ENCODE measurements around the gene DAAM1.

DAAM1 gene

DNA sequence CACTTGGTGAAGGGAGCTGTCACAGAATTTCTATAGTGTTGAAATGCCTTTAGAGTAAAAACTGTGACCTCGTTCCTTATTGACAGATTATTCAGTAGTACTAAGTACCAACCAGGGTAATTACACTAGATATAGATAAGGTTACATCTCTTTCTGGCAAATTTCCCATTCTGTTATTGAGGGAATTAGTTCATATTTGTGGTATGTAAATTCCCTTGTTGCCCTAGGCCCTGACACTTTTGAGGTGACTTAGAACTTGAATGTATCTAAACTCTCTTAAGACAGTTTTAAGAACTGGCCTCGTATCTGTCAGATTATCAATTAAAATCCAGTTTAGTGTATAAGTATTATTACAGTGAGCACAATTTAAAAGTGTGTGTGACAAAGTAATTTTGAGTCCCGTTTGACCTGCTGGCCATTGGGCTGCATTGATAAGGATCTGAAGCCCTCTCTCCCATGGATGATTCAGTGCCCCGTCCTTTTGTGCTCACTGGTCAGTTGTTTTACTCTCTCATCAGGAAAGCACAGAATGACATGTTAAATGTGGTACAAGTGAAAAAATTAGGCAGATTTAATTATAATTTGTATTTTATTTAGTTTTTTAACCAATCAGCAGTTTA, 153.5 kb downstream of the DAAM1 start:
- no peak for DNase-seq (ENCODE audit: low read depth in 2 of 2)

DNA sequence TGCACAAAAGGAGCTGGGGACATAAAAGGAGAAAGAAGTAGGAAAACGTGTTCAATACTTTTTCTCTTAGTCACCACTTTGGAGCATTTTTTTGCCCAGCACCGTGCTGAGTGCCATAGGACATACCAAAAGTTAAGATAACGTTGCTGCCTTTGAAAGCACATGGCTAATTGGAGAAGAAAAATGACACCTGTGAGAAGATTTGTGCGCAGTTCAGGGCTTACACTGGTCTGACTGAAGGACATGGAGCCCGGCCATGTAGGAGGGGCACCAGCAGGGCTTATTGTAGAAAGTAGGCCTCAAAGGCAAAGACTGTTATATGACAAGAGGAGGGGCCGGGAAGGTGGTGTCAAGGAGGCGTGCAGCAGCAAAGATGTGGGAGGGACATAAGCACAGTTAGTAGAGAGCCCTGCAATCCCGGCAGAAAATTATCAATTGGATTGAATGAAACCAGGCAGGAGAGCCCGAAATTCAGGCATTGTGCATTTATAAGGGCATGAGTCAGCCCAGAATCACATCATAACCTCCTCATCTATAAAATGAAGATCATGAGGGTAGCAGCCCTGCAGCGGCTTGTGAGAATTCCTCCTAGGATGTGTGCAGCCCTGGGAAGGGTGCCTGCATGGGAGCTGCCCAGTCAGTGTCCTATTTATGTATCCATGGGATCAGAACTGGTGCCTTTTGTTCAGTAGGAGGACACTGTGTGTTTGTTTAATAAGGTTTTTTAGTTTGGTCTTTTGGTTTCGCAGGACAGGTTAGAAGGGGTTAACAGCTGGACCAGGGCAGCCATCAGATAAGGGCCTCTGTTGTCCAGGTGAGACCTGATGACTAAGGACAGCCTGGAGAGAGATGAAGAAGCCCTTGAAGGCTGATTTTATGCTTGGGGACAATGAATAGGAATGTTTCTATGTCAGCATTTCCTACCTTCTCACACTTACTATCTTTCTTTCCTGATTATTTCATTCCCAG, 154.3 kb downstream of the DAAM1 start:
- DNase-seq (ENCODE audit: low read depth in 2 of 2) = no peak

DNA sequence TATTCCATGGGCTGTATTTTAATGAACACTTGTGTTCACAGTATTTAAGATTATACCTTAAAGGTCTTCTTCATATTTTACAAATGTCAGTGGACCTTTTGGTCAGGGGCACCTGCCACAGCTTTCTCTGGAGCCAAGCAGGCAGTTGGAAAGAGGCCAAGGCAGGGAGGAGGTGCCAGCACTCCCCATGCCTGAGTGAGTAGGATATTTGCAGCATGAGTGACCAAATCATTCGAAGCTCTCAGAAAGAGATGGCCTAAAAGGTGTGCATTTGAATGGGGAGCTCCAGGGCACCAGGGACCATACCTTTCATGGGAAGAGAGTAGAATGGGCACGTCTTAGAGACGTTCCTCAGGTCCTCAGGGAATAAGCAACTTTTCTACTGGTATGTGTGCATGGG, 155.1 kb downstream of the DAAM1 start:
- DNase-seq (ENCODE audit: low read depth in 2 of 2) = no peak

DNA sequence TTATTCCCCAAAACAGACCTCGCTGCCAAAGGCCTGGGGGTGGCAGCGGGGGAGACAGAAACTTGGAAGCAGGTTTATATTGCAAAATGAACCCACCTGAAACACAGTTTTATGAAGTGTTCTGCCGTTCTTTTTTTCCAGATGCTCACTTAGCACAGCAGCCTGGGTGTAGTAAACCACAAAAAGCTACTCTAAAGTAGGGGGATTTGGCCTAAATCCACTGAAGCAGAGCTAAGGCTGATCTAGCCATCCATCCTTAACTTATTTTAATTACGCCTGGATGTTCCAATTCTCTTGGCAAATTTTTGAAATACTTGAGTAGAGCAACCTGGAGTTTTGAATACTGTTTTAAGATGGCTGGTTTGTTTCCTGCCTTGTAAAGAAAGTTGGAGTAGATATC, 155.5 kb downstream of the DAAM1 start:
- DNase-seq (ENCODE audit: low read depth in 2 of 2) = no peak

DNA sequence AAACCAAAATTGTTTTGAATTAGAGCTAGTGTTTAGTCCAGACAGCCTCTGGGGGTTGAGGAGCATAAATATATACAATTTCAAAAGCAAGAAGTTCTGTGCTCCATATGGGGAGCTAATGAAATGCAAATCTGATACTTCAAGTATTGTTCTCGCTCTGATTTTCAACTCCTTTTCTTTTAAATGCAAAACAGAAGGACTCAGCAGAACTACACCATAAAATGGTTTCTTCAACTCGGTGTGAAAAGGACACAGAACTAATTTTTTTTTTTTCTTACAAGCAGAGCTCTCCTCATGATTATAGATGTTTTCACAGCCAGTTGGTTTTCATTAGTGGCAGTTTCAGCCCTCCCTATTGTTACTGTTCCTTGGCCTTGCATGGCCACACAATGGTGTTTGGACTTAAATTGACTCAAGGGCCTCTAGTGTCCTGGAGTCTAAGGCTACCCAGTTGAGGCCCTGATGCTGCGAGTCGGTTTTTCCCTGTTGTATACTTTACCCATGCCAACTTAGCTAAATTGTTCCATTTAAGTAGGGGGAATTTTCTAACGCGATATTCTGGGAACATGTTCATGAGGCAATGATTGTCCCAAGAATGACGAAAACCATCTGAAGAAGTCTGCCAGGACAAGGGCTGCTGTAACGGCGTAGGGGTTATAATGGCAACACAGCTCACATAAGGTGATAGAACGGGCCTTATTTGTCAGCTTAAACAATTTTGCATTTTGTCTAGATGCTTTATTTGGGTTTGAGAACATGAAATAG, 156.4 kb downstream of the DAAM1 start:
- DNase-seq (ENCODE audit: low read depth in 2 of 2) = no peak

DNA sequence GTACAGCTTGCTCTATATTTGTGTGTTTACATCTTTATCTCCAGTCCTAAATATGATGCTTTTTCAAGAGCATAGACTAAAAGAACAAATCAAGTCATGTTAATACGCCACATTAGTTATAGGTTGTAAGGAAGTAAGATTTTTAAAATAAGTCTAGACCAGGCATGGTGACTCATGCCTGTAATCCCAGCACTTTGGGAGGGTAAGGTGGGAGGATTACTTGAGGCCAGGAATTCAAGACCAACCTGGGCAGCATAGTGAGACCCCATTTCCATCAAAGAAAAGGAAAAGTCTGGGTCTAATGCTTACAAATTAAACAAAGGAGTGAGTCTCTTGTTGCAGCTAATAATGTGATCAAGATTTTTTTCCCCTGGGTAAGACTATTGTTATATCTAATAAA, 157.9 kb downstream of the DAAM1 start:
- no peak for DNase-seq (ENCODE audit: low read depth in 2 of 2)

DNA sequence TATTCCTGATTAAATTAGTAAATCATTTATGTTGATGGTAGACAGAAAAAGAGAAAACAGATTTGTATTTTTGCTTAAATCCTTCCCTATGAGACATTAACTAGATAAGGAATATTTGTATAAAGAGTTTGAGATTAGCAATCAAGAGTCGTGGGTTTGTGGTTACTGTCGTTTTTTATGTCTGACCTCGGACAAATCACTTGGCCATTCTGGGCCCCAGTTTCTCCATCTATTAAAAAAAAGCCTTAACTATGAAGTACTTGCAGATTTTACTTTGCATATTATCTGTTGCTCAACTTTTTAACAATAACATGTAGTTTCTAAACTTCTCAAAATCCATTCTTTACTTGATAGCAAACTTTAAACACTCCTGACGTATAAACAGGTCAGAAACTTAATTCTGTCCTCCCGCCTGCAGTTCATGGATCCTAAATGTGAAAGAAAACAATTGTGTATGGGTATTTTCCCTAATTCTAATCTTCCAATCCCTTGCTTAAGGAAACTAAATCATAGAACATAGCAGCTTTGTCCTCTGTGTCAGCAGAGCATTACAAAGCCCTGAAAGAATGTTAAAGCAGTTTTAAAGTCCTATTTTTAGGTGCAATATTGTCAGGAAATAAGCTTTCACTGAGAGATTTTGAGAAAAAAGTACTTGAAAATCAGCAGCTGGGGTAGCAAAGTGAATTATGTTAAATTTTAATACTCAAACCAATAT, 158.5 kb downstream of the DAAM1 start:
- no peak for DNase-seq (ENCODE audit: low read depth in 2 of 2)

DNA sequence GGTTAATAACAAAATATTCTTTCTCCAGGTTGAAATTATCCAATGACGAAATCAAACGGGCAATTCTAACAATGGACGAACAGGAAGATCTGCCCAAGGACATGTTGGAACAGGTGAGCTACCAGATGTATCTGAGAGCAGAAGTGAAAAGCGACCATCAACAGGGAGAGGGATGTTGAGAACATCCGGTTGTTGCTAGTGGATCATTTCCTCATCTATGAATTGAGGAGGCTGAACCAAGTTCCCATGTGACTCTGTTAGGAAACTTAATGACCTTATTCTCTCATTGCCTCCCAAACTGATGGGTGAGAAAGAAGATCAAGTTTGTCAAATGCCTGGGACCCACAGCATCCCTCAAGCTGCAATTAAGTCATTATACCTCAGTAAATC, 159.0 kb downstream of the DAAM1 start:
- no peak for DNase-seq (ENCODE audit: low read depth in 2 of 2)

DNA sequence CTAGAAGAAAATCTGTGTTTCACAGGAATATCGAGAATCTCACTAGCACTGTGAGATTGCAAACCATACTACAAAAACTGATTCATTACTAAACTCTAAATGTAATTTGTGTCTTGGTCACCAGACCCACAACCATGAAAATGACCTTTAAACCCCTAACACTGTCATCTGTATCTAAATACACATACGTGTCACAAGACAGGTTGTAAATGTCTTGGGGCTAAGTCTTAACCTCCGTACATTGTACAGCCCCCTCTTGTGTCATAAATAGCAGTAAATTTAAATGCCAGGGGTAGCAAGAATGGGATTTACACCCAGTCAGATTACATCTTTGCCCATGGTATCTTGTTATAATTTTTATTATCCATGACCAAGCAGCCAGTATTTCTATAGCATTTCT, 159.4 kb downstream of the DAAM1 start:
- DNase-seq (ENCODE audit: low read depth in 2 of 2) = no peak

DNA sequence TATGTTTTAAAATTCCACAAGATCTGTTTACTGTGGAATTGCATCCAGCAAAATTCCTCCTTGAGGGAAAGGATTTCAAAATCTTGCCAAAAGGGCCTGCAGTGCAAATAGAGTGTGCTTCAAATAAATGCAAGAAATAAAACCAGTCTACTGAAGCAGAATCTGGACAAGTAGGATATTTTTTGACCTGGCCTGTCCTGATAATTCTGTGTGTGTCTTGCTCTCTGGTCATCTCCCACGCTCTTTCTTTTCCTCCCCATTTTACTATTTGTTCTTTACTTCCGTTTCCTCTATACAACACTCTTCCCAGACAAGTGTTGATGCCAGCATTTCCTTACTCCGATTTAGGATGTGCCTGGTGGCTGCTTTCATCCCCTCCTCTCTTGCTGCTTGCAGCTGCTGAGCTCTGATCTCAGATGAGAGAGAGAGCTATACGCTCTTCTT, 160.8 kb downstream of the DAAM1 start:
- DNase-seq (ENCODE audit: low read depth in 2 of 2) = no peak

DNA sequence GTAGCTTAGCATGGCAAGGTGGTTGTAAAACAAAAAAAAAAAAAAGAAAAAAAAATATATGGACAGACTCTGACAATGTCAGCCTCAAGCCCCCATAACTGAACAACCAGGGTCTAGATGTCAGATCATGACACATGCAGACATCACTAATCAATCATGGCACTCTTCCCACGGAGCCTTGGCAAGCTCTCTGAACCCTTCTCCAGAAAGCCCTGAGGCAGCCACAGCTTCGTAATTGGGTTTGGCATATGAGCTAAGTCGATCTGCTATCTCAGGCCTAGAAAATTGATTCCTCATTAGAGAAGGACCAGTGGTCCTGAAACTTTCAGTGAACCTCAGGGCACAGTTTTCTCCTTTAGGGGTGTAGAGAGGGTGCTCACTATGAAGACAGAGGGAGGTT, 164.5 kb downstream of the DAAM1 start:
- no peak for DNase-seq (ENCODE audit: low read depth in 2 of 2)

DNA sequence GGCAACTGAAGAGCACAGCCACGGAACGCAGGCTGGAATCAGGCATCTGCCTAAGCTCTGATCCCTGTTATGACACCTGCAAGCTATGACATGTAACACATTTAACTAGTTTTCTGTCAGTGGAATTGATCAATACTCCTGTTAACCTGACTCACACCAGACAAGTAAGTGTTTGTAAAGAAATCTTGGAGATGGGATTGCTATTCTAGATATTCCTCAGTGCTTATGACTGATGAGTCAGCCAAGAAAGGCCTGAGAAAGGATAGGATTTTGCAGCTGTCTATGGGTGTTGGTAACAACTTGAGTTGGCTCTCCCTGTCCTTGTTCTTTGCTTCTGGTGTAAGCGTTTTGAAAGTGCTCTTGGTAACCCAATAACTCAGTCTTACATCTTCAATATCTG, 166.2 kb downstream of the DAAM1 start:
- DNase-seq (ENCODE audit: low read depth in 2 of 2) = no peak

DNA sequence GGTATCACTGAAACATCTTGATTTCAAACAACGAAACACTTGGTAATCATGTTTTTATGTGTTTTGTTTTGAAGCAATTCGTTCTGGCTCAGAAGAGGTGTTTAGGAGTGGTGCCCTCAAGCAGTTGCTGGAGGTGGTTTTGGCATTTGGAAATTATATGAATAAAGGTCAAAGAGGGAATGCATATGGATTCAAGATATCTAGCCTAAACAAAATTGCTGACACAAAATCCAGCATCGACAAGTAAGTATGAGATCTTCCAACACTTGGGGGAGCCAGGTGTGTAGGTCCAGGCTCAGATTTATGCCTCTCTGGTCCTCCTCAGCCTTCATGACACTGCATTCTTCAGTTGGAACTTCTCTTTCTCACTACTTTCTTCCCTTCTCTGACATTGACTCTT, 166.6 kb downstream of the DAAM1 start:
- no peak for DNase-seq (ENCODE audit: low read depth in 2 of 2)

DNA sequence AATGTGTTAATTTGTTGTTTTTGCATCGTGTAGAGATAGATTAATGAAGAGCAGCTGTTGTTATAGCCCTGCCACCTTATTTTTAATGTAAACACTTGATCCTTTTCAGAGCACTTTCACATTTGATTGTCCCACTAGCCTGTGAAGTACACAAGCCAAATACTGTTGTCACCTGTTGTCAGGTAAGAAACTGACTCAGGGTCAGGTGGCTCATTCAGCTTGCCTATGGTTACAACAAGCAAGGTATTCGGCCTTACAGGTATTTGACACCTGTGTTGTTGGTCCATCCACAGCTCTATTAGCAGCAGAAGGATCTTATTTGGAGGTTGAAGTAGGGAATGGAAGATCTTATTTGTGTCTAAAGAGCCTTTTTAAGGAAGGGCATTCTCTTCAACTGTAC, 167.8 kb downstream of the DAAM1 start:
- DNase-seq (ENCODE audit: low read depth in 2 of 2) = no peak

DNA sequence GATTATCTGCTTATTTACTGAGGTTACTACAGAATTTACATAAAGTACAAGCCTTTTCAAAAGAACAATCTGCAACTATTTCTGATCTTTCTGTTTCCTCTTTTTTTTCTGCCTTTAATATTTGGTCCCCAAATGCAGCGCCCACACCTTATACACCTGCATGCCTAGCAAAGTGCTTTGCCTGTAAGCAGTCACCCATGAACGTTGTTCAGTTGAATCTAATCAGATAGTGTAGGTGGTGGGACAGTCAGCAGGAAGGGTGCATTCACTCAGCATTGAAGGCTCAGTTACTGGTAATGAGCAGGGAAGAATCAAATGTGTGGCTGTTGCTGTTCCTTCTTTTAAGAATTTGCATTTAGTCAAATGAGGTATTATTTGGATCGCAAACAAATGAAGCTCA, 168.3 kb downstream of the DAAM1 start:
- no peak for DNase-seq (ENCODE audit: low read depth in 2 of 2)

DNA sequence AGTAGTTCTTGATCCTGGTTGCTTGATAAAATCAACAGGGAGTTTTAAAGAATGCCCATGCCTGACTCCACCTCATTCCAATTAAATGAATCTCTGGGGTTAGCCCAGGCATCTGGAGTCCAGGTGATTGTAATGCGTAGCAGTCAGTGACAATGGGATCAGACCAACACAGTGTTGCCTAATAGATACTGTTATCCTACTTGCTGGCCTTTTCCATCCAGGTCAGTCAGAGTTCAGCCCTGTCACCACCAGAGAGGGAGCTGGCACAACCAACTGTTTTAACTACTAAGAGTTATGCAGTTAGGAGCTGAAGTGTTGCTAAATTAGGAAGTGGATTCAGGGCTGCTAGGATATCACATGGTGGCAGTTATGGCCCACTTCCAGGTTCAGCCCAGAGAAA, 169.6 kb downstream of the DAAM1 start:
- no peak for DNase-seq (ENCODE audit: low read depth in 2 of 2)

DNA sequence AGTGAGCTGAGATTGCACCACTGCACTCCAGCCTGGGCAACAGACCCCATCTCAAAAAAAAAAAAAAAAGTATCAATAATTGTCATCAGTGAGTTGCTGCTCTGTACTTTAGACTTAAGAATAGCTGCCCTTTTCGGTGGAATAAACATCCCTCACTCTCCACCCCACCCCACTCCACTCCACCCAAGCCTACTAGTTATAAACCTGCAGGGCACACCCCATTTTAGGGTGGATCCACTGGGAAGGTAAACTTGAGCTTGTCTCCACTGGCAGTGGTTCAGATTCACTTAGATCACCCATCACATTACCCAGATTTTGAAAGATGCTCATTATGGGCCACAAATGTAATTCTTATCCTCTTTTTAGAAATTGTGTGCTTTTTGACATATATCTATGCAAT, 170.3 kb downstream of the DAAM1 start:
- no peak for DNase-seq (ENCODE audit: low read depth in 2 of 2)

DNA sequence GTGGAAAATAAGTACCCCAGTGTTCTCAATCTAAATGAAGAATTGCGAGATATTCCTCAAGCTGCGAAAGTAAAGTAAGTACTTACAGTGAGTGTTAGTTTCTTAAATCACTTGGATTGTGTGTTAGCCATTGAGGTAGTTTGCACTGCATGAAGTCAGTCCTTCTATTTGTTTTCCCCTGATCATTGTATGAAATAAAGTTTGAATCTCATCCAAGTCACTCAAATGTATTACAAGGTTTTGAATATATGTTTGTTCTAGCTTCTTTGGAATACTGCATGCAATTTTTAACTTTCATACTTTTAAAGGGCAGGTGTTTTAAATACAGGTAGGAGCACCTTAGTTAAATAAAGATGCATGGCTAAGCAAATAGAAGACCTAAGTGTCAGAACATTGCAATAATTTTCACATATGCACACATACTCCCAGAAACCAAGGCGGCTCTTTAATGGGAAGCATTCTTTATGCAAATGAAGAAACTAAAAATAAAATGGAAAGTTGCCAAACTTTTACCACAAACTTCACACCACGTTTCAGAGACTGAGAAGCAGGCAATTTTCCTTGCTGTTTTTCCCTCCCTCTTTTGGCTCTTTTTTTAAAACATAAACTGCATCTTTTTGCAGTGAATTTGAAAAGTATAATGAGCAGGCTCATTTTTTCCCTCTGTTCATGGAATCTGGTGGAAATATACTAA, 171.1 kb downstream of the DAAM1 start:
- no peak for DNase-seq (ENCODE audit: low read depth in 2 of 2)

DNA sequence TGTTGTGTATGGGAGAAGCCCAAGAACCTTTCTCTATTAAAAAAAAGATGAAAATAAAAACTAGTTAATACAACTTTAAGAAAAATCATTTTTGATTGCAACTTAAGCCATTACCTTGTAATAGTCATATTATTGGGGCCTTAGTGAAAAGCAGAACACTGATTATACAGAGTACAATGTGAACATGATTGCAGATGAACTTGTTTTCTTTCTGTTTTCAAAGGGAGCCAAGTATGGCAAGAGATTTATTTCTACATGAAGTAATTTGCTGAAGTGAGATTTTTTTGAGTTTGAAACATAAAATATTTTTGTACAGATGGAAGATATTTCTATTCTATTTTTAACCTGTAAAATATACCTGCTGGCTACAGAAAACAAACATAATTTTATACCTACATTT, 171.8 kb downstream of the DAAM1 start:
- DNase-seq (ENCODE audit: low read depth in 2 of 2) = no peak

DNA sequence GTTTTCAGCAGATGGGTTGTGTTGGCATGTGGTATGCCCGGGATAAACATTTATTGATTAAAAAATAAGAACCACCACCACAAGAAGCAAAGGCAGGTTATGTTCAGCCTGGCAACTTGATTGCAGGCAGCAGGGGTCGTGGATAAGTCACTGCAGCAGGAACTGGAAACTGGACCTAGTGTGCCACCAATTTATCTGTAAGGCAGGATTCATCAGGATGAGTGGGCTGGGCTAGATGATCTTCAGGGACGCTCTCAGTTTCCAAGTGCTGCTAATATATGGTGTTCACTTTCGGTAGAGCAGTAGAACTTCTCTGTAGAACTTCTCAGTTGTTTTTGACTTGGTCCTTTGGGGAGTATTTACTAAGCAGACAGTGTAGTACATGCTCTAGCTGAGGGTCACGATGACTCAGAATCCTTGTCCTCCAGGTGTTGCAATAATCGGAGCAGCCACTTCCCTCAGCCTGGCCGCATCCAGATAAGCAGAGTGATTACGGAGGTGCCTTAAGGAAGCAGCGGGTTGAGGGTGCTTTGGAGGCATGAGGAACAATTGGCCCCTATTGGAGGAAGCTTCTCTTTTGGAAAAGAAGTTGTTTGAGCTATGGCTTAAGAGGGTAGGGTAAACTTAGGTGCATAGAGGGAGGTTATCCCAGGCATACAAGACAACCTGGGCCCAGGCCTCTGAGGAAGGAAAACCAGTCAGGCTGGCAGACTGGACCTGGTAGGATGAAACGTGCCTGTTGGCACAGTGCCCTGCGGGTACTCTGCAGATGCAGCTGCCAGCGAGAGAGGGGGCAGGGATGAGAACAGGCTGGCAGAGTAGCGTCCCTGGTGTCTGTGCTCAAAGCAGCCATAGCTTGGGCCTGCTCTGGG, 172.7 kb downstream of the DAAM1 start:
- no peak for DNase-seq (ENCODE audit: low read depth in 2 of 2)
